Neuronal stem cell (in vitro differentiated cells): ENCODE results near the gene CSNK1D.

Experiments used
- DNase-seq: peaks from one replicate; pipeline ENCODE4 v3.0.0-alpha.2; 2013; ENCODE audit warnings: low spot score
- H2AFZ ChIP-seq: one replicate; pipeline ENCODE4 v1.6.1; 2013; ENCODE audit warnings: mild to moderate bottlenecking, low read length, inconsistent platforms
- H2AK5ac ChIP-seq: 2 replicates; pipeline ENCODE4 v1.6.1; 2013; ENCODE audit warnings: low read depth, mild to moderate bottlenecking, inconsistent platforms, low read length, moderate library complexity, mixed read lengths
- H2BK120ac ChIP-seq: 2 replicates; pipeline ENCODE4 v1.6.1; 2013; ENCODE audit warnings: low read depth, mild to moderate bottlenecking, inconsistent platforms, low read length, moderate library complexity, mixed read lengths
- H2BK12ac ChIP-seq: one replicate; pipeline ENCODE4 v1.6.1; 2013; ENCODE audit warnings: low read length, inconsistent platforms
- H2BK15ac ChIP-seq: 2 replicates; pipeline ENCODE4 v1.6.1; 2013; ENCODE audit warnings: mild to moderate bottlenecking, low read length, inconsistent platforms, mixed read lengths
- H2BK5ac ChIP-seq: one replicate; pipeline ENCODE4 v1.6.1; 2013; ENCODE audit warnings: inconsistent platforms, mild to moderate bottlenecking, low read length, moderate library complexity
- H3K14ac ChIP-seq: one replicate; pipeline ENCODE4 v1.6.1; 2013; ENCODE audit warnings: low read length, inconsistent platforms
- H3K18ac ChIP-seq: 2 replicates; pipeline ENCODE4 v1.6.1; 2013; ENCODE audit warnings: low read length, inconsistent platforms
- H3K23ac ChIP-seq: 2 replicates; pipeline ENCODE4 v1.6.1; 2013; ENCODE audit warnings: low read depth, mild to moderate bottlenecking, mixed read lengths, low read length, inconsistent platforms; ENCODE audit not compliant: poor library complexity
- H3K27ac ChIP-seq: replicated peaks from 3 replicates; pipeline ENCODE4 v1.5.1; 2013; ENCODE audit warnings: low read length, inconsistent platforms
- H3K27me3 ChIP-seq, 3 experiments: 2 replicates each; pipeline ENCODE4 v1.6.1; 2013; ENCODE audit warnings: low read length in 3 of 3, mild to moderate bottlenecking in 2 of 3, inconsistent platforms in 1 of 3, low read depth in 1 of 3, mixed read lengths in 1 of 3, moderate library complexity in 1 of 3; ENCODE audit not compliant: control insufficient read depth in 3 of 3, insufficient read depth in 3 of 3
- H3K36me3 ChIP-seq, 2 donors: replicated peaks in 1 of 2; 2 replicates each; pipeline ENCODE4 v1.6.1; 2013; ENCODE audit warnings: low read length in 2 of 2; ENCODE audit not compliant: control insufficient read depth in 2 of 2, insufficient read depth in 2 of 2
- H3K4ac ChIP-seq: 2 replicates; pipeline ENCODE4 v1.6.1; 2013; ENCODE audit warnings: inconsistent platforms, mild to moderate bottlenecking, low read length, moderate library complexity
- H3K4me1 ChIP-seq, 2 donors: 1 replicate in 1 of 2; 2 replicates in 1 of 2; pipeline ENCODE4 v1.6.1; 2013; ENCODE audit warnings: low read length in 2 of 2, low read depth in 1 of 2; ENCODE audit not compliant: control insufficient read depth in 2 of 2, insufficient read depth in 1 of 2
- H3K4me2 ChIP-seq: one replicate; pipeline ENCODE4 v1.6.1; 2013; ENCODE audit warnings: mild to moderate bottlenecking, low read length, inconsistent platforms; ENCODE audit not compliant: insufficient read depth, poor library complexity, severe bottlenecking
- H3K4me3 ChIP-seq, 2 donors: 2 replicates each; pipeline ENCODE4 v1.5.1; 2013; ENCODE audit warnings: low read length in 2 of 2, mild to moderate bottlenecking in 2 of 2, inconsistent platforms in 1 of 2, moderate library complexity in 1 of 2
- H3K79me1 ChIP-seq: one replicate; pipeline ENCODE4 v1.6.1; 2013; ENCODE audit warnings: low read depth, mild to moderate bottlenecking, inconsistent platforms, low read length, moderate library complexity
- H3K9ac ChIP-seq: one replicate; pipeline ENCODE4 v1.6.1; 2013; ENCODE audit warnings: mild to moderate bottlenecking, low read depth, low read length, inconsistent platforms; ENCODE audit not compliant: poor library complexity
- H3K9me3 ChIP-seq, 2 donors: replicated peaks in 1 of 2; 2 replicates each; pipeline versions ENCODE3 to v1.6.1; 2013; ENCODE audit warnings: low read length in 2 of 2, mild to moderate bottlenecking in 2 of 2, inconsistent platforms in 1 of 2, low read depth in 1 of 2, mixed read lengths in 1 of 2, moderate library complexity in 1 of 2; ENCODE audit not compliant: control insufficient read depth in 2 of 2, insufficient read depth in 1 of 2
- H4K8ac ChIP-seq: one replicate; pipeline ENCODE4 v1.6.1; 2013; ENCODE audit warnings: low read depth, mild to moderate bottlenecking, inconsistent platforms, low read length, moderate library complexity
- H4K91ac ChIP-seq: one replicate; pipeline ENCODE4 v1.6.1; 2013; ENCODE audit warnings: low read length, low read depth, mild to moderate bottlenecking, inconsistent platforms; ENCODE audit not compliant: poor library complexity
- WGBS, 2 donors: extraction: QIAGEN DNeasy Blood & Tissue Kit; methylation state at CpG; one replicate each; pipeline ENCODE4 v1.1.7; 2013; ENCODE audit warnings: missing lambda C conversion rate in 2 of 2, mixed read lengths in 1 of 2; ENCODE audit not compliant: insufficient read length in 2 of 2, insufficient replicate concordance in 1 of 2; ENCODE audit errors: extremely low coverage in 2 of 2; 5-methylcytosine and 5-hydroxymethylcytosine counted together

Gene CSNK1D

GRCh38 chr17:82301916-82302567, 28.5 kb upstream of the CSNK1D start:
- no peak for DNase-seq
- no peak overlapping the region for H4K91ac ChIP-seq
- H3K27ac ChIP-seq, result no peak overlapping the region
- H3K79me1 ChIP-seq, result peaks cover 4% of the 10 kb centered on the region
- H3K18ac ChIP-seq, result peak overlapping the region; percentile 78
- no peak overlapping the region for H3K4me2 ChIP-seq
- H4K8ac ChIP-seq, result no peak overlapping the region
- H3K36me3 ChIP-seq, result no peaks in the 10 kb centered on the region
- H3K4me1 ChIP-seq, result peaks cover 8 to 25% of the 10 kb centered on the region in 2 donors
- WGBS, 2 donors, result no CpG with 5 or more reads among the region's 23 CpGs
- H2BK15ac ChIP-seq, result peak overlapping the region; percentile 74
- peak overlapping the region; percentile 93 for H3K23ac ChIP-seq
- H2BK12ac ChIP-seq, result peak overlapping the region; percentile 24
- peak overlapping the region; percentile 81 for H2BK120ac ChIP-seq
- H3K9ac ChIP-seq, result no peak overlapping the region
- no peaks in the 10 kb centered on the region for H3K9me3 ChIP-seq
- no peak overlapping the region for H3K4ac ChIP-seq
- no peak overlapping the region for H3K4me3 ChIP-seq
- peak overlapping the region; percentile 58 for H3K14ac ChIP-seq
- H3K27me3 ChIP-seq, result peaks cover 0 to 16% (median 2%) of the 10 kb centered on the region in 3 experiments
- H2AFZ ChIP-seq, result peak overlapping the region; percentile 61
- H2AK5ac ChIP-seq, result peak overlapping the region; percentile 98
- H2BK5ac ChIP-seq, result peak overlapping the region; percentile 75

- H2AFZ ChIP-seq, result no peak overlapping the region
- H3K18ac ChIP-seq, result peak overlapping the region; percentile 87
Measured at GRCh38 chr17:82301300-82301915, 27.9 kb upstream of the CSNK1D start.

GRCh38 chr17:82300707-82301270, 27.3 kb upstream of the CSNK1D start:
- no CpG with 5 or more reads among the region's 21 CpGs for WGBS, 2 donors
- H3K9me3 ChIP-seq, result no peaks in the 10 kb centered on the region
- DNase-seq, result no peak
- no peak overlapping the region for H4K91ac ChIP-seq
- H2BK5ac ChIP-seq, result peak overlapping the region; percentile 66
- no peak overlapping the region for H2BK12ac ChIP-seq
- H3K36me3 ChIP-seq, result no peaks in the 10 kb centered on the region
- peaks cover 2% of the 10 kb centered on the region for H3K79me1 ChIP-seq
- peak overlapping the region; percentile 81 for H2BK15ac ChIP-seq
- peak overlapping the region; percentile 95 for H3K4ac ChIP-seq
- peak overlapping the region; percentile 47 for H2AFZ ChIP-seq
- H4K8ac ChIP-seq, result peak overlapping the region; percentile 3
- H3K4me2 ChIP-seq, result no peak overlapping the region
- no peak overlapping the region for H3K4me3 ChIP-seq
- H3K27ac ChIP-seq, result no peak overlapping the region
- H2BK120ac ChIP-seq, result peak overlapping the region; percentile 81
- H3K18ac ChIP-seq, result peak overlapping the region; percentile 87
- peaks cover 0 to 16% (median 2%) of the 10 kb centered on the region in 3 experiments for H3K27me3 ChIP-seq
- H3K14ac ChIP-seq, result no peak overlapping the region
- peaks cover 8 to 25% of the 10 kb centered on the region in 2 donors for H3K4me1 ChIP-seq
- no peak overlapping the region for H3K9ac ChIP-seq
- peak overlapping the region; percentile 98 for H2AK5ac ChIP-seq
- H3K23ac ChIP-seq, result peak overlapping the region; percentile 93

More at GRCh38 chr17:82301300-82301915, 27.9 kb upstream of the CSNK1D start:
- H3K23ac ChIP-seq, result peak overlapping the region; percentile 93
- peak overlapping the region; percentile 24 for H2BK12ac ChIP-seq
- DNase-seq, result no peak
- H3K14ac ChIP-seq, result peak overlapping the region; percentile 58
- H3K9me3 ChIP-seq, result no peaks in the 10 kb centered on the region
- H2BK5ac ChIP-seq, result peak overlapping the region; percentile 66
- WGBS, 2 donors, result no CpG with 5 or more reads among the region's 12 CpGs
- no peak overlapping the region for H4K8ac ChIP-seq
- peak overlapping the region; percentile 81 for H2BK120ac ChIP-seq
- no peak overlapping the region for H3K4me2 ChIP-seq
- no peak overlapping the region for H3K27ac ChIP-seq
- H2BK15ac ChIP-seq, result peak overlapping the region; percentile 81
- H3K9ac ChIP-seq, result no peak overlapping the region
- peaks cover 0 to 16% (median 2%) of the 10 kb centered on the region in 3 experiments for H3K27me3 ChIP-seq
- peaks cover 8 to 25% of the 10 kb centered on the region in 2 donors for H3K4me1 ChIP-seq
- H3K79me1 ChIP-seq, result peaks cover 4% of the 10 kb centered on the region
- peak overlapping the region; percentile 98 for H2AK5ac ChIP-seq
- no peak overlapping the region for H4K91ac ChIP-seq
- no peak overlapping the region for H3K4me3 ChIP-seq
- peak overlapping the region; percentile 95 for H3K4ac ChIP-seq
- no peaks in the 10 kb centered on the region for H3K36me3 ChIP-seq

- Histone ChIP-seq H2BK5ac (no peak overlapping the region), H3K4me3 (no peak overlapping the region), H3K18ac (no peak overlapping the region), H3K9ac (no peak overlapping the region), H3K14ac (no peak overlapping the region), H3K4me2 (no peak overlapping the region), H3K23ac (no peak overlapping the region), H3K36me3 (no peaks in the 10 kb centered on the region), H2BK12ac (no peak overlapping the region), H2BK15ac (peak overlapping the region; percentile 46), H4K91ac (peak overlapping the region; percentile 49), H3K27ac (no peak overlapping the region), H2BK120ac (no peak overlapping the region), H2AFZ (no peak overlapping the region), H3K4me1 (peaks cover 8 to 25% of the 10 kb centered on the region in 2 donors), H3K4ac (no peak overlapping the region), H3K27me3 (peaks cover 0 to 12% (median 2%) of the 10 kb centered on the region in 3 experiments), H3K79me1 (peaks cover 2% of the 10 kb centered on the region), H2AK5ac (peak overlapping the region; percentile 98), H4K8ac (no peak overlapping the region), H3K9me3 (no peaks in the 10 kb centered on the region)
- no peak for DNase-seq
- WGBS, 2 donors, result no CpG with 5 or more reads among the region's 13 CpGs
Measured at GRCh38 chr17:82300228-82300627, 26.7 kb upstream of the CSNK1D start.
